Large intestine (tissue), 3 donors: ENCODE measurements around the gene PTPRD. TPM values are rescaled to one million over a fixed set of nuclear protein-coding genes. Genes with fewer than 3 reads are reported as not detected.

Experiments used
- DNase-seq, 2 donors: peaks; one replicate each; pipeline versions ENCODE4 v3.0.0 to v3.0.0-alpha.2; 2013
- H3K27ac ChIP-seq: one replicate; pipeline ENCODE4 v1.5.1; 2013; ENCODE audit warnings: low read length
- H3K27me3 ChIP-seq: 2 replicates; pipeline ENCODE4 v1.6.1; 2013; ENCODE audit warnings: low read length; ENCODE audit not compliant: control insufficient read depth, insufficient read depth
- H3K36me3 ChIP-seq: 2 replicates; pipeline ENCODE4 v1.6.1; 2013; ENCODE audit warnings: low read length; ENCODE audit not compliant: control insufficient read depth, insufficient read depth
- H3K4me1 ChIP-seq: one replicate; pipeline ENCODE4 v1.6.1; 2013; ENCODE audit warnings: low read length; ENCODE audit not compliant: control insufficient read depth, insufficient read depth
- H3K4me3 ChIP-seq: one replicate; pipeline ENCODE4 v1.5.1; 2013; ENCODE audit warnings: low read length
- H3K9me3 ChIP-seq: one replicate; pipeline ENCODE4 v1.6.1; 2013; ENCODE audit warnings: mild to moderate bottlenecking, low read depth, low read length, moderate library complexity; ENCODE audit not compliant: control insufficient read depth
- WGBS: methylation state at CpG from one replicate; pipeline ENCODE4 v1.1.5; 2013; ENCODE audit warnings: low lambda C conversion rate; ENCODE audit not compliant: insufficient coverage; 5-methylcytosine and 5-hydroxymethylcytosine counted together
- polyA plus RNA-seq: library from polyadenylated mRNA; unstranded; fragments of 120-200 nt; gene quantifications from one replicate; pipeline ENCODE4 v1.2.1, GENCODE V29; 2013

Gene PTPRD
- polyA plus RNA-seq, 1 donor, result 12.0 TPM

DNA sequence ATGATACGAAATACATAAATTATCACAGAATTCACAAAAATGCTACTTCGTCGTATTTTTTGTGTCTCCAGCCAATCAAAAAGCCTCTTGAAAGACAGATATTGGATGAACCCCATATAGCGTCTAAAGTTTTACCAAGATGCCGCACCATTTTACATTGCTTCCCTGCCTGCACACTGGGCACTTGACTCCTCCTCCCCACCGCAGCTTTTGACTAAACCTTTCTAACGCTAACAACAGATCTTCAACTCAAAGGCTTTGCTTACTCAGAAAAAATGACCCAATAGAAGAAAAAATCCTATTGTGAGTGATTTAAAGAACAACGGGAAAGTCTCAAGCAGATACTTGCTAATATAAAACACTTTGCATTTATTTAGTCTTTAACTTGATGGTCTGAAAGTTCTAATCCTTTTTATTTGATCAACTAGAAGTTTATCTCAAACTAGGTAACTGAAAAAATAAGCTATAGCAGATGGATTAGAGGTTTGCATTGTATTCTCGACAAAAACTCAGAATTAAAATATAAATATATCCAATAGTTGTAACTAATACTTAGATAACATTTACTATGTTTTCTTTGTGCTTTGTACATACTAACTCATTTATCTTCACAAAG, 2204.1 kb downstream of the PTPRD start:
- no peaks in the 10 kb centered on the region for H3K9me3 ChIP-seq
- WGBS, result 100% methylated on average over 2 of the region's 9 CpGs
- H3K27ac ChIP-seq, result no peak overlapping the region
- no peak overlapping the region for H3K4me3 ChIP-seq
- H3K36me3 ChIP-seq, result no peaks in the 10 kb centered on the region
- DNase-seq, result no peak
- no peaks in the 10 kb centered on the region for H3K4me1 ChIP-seq
- no peaks in the 10 kb centered on the region for H3K27me3 ChIP-seq

DNA sequence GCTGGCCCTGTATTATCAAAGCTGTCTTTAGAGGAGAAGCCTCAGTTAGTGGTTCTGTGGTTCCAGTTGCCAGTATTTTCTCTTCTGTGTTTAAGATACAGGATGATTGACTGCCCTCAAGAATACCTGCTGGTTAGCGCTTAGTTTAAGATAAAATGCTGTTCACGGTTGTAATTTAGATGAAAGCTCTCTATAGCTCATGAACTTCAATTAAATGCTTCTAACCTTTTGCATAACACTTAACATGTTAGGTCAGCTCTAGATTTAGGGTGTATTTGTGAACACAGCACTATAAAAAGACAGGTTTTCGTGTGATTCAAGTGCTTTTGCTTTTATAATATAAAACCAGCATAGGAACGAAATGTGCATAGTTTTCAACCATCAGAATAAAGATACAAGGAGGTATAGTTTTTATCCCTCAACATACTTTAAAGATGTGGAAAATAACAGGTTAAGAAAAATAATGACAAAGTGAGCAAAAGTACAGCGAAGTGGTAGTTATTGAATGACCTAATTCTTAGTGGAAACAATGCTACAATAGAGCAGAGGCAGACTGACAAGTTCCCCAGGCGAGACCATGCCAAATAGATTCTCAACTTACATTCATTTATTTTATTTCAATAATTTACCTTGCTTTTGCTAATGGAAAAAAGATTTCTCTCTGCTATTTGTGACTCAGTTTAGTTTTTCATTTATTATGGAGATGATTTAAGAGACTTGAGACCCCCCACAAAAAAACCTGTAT, 2210.7 kb downstream of the PTPRD start:
- Histone ChIP-seq H3K9me3 (no peaks in the 10 kb centered on the region), H3K36me3 (no peaks in the 10 kb centered on the region), H3K27me3 (no peaks in the 10 kb centered on the region), H3K27ac (no peak overlapping the region), H3K4me1 (no peaks in the 10 kb centered on the region), H3K4me3 (no peak overlapping the region)
- 72% methylated on average over 3 of the region's 6 CpGs for WGBS
- DNase-seq, result no peak

DNA sequence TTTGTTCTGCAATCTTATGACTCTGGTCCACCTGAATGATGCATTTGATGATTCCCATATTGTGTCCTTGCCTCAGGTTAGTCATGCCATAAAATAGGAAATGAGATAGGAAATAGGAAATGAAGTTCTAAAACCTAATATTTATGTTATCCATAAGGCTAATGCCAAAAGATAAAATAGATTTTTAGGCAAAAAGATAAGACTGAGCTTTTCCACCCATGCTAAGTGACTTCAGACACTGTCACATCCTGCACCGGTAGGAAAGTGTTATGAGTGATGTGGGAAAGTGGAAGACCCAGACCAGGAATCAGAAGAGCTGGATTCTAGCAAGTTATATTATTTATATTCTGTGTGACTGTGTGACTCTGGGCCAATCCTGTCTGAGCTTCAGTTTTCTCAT, 2212.4 kb downstream of the PTPRD start:
- Histone ChIP-seq H3K4me3 (no peak overlapping the region), H3K36me3 (no peaks in the 10 kb centered on the region), H3K4me1 (no peaks in the 10 kb centered on the region), H3K9me3 (no peaks in the 10 kb centered on the region), H3K27me3 (no peaks in the 10 kb centered on the region), H3K27ac (no peak overlapping the region)
- DNase-seq, result no peak
- WGBS, result 100% methylated on average over 1 of the region's 1 CpG

DNA sequence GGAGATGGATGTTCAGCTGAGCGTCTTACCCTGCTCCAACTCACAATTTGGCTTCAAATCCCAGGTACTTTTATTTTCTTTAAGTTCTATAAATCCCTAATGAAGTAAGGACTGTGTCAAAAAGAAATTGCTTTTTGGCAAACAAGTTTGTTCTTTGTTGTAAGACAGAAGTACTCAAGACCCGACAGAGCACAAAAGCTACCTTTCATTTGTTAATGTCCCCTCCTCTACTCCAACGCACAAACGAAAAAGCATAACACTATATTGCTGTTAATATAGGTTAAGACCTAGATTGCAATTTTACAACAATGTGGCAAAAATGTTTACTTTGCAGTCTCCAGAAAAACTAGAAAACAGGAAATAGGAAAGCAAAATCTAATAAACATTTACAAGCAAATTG, 2217.8 kb downstream of the PTPRD start:
- Histone ChIP-seq H3K4me1 (no peaks in the 10 kb centered on the region), H3K9me3 (no peaks in the 10 kb centered on the region), H3K27me3 (no peaks in the 10 kb centered on the region), H3K27ac (no peak overlapping the region), H3K4me3 (no peak overlapping the region), H3K36me3 (no peaks in the 10 kb centered on the region)
- 100% methylated on average over 3 of the region's 4 CpGs for WGBS
- DNase-seq, result no peak

DNA sequence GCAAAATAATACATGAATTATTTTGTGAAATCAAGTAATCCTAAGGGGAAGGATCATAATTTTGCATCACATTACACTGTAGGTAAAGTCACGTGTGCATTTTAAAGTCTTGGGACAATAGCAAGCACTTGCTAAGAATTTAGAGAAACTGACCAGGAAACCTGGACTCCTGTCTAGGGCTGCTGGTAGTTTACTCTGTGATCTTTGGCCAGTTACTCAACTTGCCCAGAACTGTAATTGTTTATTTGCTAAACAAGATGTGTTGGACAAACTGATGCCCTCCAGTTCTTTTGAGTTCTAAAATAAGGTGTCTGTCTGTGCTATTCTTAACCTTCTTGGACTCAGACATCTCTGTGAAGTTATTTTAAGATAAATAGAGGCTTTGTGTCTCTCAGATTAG, 2218.5 kb downstream of the PTPRD start:
- 67% methylated on average over 1 of the region's 1 CpG for WGBS
- Histone ChIP-seq H3K27ac (no peak overlapping the region), H3K9me3 (no peaks in the 10 kb centered on the region), H3K36me3 (no peaks in the 10 kb centered on the region), H3K4me3 (no peak overlapping the region), H3K4me1 (no peaks in the 10 kb centered on the region), H3K27me3 (no peaks in the 10 kb centered on the region)
- DNase-seq, result no peak

DNA sequence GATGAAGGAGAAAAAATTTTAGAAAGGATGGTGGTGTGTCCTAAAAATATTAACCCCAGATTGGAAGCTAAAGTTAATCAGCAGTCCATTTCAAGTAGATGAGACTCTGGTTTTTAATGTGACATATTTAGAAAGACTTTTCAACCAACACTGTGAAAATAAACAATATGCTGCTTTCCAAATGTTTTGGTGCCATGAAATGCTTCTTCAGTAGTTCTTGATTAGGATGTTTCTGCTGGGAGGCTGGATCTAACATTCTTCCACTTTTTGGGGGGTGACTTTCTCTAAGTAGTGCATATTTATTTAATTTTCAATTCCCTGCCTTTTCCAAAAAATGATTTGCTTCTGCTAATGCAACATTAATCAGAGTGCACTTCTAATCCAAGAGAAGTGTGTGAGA, 2219.9 kb downstream of the PTPRD start:
- Histone ChIP-seq H3K36me3 (no peaks in the 10 kb centered on the region), H3K4me3 (no peak overlapping the region), H3K4me1 (no peaks in the 10 kb centered on the region), H3K27me3 (no peaks in the 10 kb centered on the region), H3K27ac (no peak overlapping the region), H3K9me3 (no peaks in the 10 kb centered on the region)
- no peak for DNase-seq

DNA sequence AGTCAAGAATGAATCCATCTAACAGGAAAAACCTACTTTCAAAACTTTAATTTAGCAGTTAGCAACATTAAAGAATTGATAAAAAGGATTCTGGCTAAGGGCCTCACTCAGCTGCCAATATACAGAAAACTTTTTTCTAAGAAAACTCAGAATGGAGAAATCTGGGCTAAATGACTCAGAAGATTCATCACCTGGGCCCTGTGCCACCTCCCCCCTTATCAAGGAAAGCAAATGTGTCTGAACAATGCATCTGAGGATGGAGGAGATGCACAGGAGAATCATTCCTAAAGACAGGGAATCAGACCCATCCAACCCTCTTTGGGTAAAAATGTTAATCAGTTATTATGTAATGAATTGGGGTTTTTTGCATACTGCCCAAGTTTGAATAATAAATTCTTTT, 2221.2 kb downstream of the PTPRD start:
- no peaks in the 10 kb centered on the region for H3K27me3 ChIP-seq
- no peak overlapping the region for H3K27ac ChIP-seq
- no peak for DNase-seq
- no peak overlapping the region for H3K4me3 ChIP-seq
- H3K9me3 ChIP-seq, result no peaks in the 10 kb centered on the region
- H3K36me3 ChIP-seq, result no peaks in the 10 kb centered on the region
- H3K4me1 ChIP-seq, result no peaks in the 10 kb centered on the region

DNA sequence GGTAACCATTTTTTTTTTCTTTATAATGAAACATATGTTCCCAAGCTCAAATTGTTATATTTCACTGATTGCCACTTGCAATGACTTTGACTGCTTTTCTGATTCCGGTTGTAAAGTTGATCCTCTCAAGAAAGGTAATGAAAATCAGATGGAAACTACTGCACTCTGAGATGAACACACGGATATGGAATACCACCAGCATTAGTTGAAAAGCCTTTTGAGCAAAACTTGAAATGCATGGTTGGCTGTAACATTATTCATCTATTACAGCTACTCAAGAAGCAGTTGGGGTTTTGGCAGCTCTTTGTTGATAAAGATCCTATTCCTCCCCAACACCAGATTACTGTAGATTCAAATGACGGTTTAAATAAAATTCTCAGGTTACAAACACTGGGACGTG, 2221.7 kb downstream of the PTPRD start:
- Histone ChIP-seq H3K9me3 (no peaks in the 10 kb centered on the region), H3K27me3 (no peaks in the 10 kb centered on the region), H3K4me1 (no peaks in the 10 kb centered on the region), H3K27ac (no peak overlapping the region), H3K4me3 (no peak overlapping the region), H3K36me3 (no peaks in the 10 kb centered on the region)
- no peak for DNase-seq
- WGBS, result 71% methylated on average over 1 of the region's 4 CpGs

DNA sequence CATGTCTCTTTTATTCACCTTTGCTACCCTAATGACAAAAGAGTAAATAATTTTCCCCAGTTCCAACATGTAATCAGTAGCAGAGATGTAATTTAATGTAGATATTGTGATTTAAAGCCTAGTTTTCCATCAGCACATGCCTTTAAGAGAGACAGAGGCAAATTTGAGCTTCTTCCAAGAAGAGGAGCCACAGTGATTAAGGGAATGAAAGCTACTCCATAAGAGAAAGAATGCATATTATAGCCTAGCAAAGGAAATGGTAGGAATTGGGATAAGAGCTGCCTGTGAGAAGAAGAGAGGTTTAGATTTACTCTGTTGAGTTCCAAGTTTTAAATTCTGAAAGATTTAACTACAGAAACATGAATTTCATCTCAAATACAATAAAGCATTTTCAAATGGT, 2222.2 kb downstream of the PTPRD start:
- Histone ChIP-seq H3K4me1 (no peaks in the 10 kb centered on the region), H3K9me3 (no peaks in the 10 kb centered on the region), H3K4me3 (no peak overlapping the region), H3K27me3 (no peaks in the 10 kb centered on the region), H3K27ac (no peak overlapping the region), H3K36me3 (no peaks in the 10 kb centered on the region)
- DNase-seq, result no peak

DNA sequence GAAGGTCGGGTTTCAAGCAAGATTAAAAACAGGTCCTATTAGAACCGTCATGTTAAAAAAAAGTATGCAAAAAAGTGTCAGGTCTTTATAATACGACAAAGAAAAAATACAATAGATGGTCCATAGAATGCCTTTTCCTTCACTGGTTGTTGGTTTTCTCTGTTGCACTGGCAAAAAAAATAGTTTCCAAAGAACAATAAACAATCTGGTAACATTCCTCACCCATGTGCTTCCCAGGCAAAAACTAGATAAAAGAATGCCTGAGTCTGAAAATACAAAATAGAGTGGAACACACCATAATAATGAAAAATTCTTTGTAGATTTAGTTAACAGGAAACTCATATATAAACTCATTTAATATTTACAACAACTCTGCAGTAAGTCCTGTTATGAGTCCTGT, 2223.3 kb downstream of the PTPRD start:
- 100% methylated on average over 2 of the region's 3 CpGs for WGBS
- no peaks in the 10 kb centered on the region for H3K9me3 ChIP-seq
- H3K4me1 ChIP-seq, result no peaks in the 10 kb centered on the region
- no peaks in the 10 kb centered on the region for H3K36me3 ChIP-seq
- H3K4me3 ChIP-seq, result no peak overlapping the region
- no peak for DNase-seq
- no peak overlapping the region for H3K27ac ChIP-seq
- no peaks in the 10 kb centered on the region for H3K27me3 ChIP-seq

DNA sequence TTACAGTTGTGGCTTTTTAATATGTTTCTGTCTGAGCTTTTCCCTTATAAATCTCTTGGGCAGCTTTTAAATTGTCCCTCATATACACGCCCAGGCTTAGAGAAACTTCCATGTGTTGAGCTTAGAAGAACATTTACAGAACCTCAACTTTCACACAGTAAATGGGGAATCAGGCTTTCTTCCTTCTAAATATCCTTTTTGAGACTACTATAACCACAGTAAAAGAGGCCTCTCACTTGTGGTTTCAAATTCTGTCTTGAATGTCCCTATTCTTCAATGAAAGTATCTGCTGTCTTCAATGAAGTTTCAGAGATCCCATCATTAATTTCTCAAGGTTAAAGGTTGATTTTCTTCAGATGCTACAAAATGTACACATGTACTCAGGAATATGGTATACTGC, 2224.7 kb downstream of the PTPRD start:
- Histone ChIP-seq H3K27ac (no peak overlapping the region), H3K4me1 (no peaks in the 10 kb centered on the region), H3K9me3 (no peaks in the 10 kb centered on the region), H3K36me3 (no peaks in the 10 kb centered on the region), H3K27me3 (no peaks in the 10 kb centered on the region), H3K4me3 (no peak overlapping the region)
- no CpG with 5 or more reads among the region's 1 CpG for WGBS
- DNase-seq, result no peak
